Uterus (tissue), 4 donors: ENCODE measurements around the gene LPP. TPM values are rescaled to one million over a fixed set of nuclear protein-coding genes. Genes with fewer than 3 reads are reported as not detected.

Experiments used
- DNase-seq, 2 donors: peaks; one replicate each; pipeline ENCODE4 v3.0.0-alpha.2; 2019 to 2020
- H3K27ac ChIP-seq, 2 donors: fragments of 200-600 bp; sonication (generic); 1 replicate in 1 of 2; 2 replicates in 1 of 2; pipeline ENCODE4 v1.5.1; 2016 to 2018
- H3K27me3 ChIP-seq, 2 donors: fragments of 200-600 bp; sonication (generic); one replicate each; pipeline ENCODE4 v1.5.1; 2018 to 2019; ENCODE audit warnings: control low read depth in 1 of 2
- H3K36me3 ChIP-seq, 2 donors: fragments of 200-600 bp; sonication (generic); one replicate each; pipeline ENCODE4 v1.5.1; 2019; ENCODE audit warnings: control low read depth in 1 of 2
- H3K4me1 ChIP-seq, 2 donors: fragments of 200-600 bp; sonication (generic); one replicate each; pipeline ENCODE4 v1.5.1; 2018 to 2019; ENCODE audit warnings: control low read depth in 1 of 2
- H3K4me3 ChIP-seq, 2 donors: fragments of 200-600 bp; sonication (generic); 1 replicate in 1 of 2; 2 replicates in 1 of 2; pipeline ENCODE4 v1.5.1; 2018 to 2019; ENCODE audit warnings: mild to moderate bottlenecking in 1 of 2
- H3K9me3 ChIP-seq, 2 donors: fragments of 200-600 bp; sonication (generic); one replicate each; pipeline ENCODE4 v1.5.1; 2019; ENCODE audit warnings: control low read depth in 1 of 2
- CTCF ChIP-seq, 4 experiments: fragments of 200-600 bp in 2 of 4; fragments of 450-650 bp in 2 of 4; sonication (generic) in 2 of 4; IDR thresholded peaks; one replicate each; pipeline ENCODE4 v1.5.1; 2016 to 2019; ENCODE audit warnings: antibody characterized with exemption in 4 of 4, mild to moderate bottlenecking in 2 of 4, moderate library complexity in 1 of 4
- POLR2A ChIP-seq, 2 donors: fragments of 450-650 bp; IDR thresholded peaks; one replicate each; pipeline ENCODE4 v1.6.1; 2016; ENCODE audit warnings: antibody characterized with exemption in 2 of 2, mild to moderate bottlenecking in 1 of 2, moderate library complexity in 1 of 2
- intact Hi-C: fragments of 100-400 bp; cut with DNase I; formaldehyde crosslinking; loops from one replicate; pipeline ENCODE4 v1.15.1; 2023; ENCODE audit warnings: low total_unique reads
- total RNA-seq, 4 donors: library from RNA; depleted of rRNA in 3 of 4; stranded (reverse); fragments of >200 nt in 3 of 4; gene quantifications; one replicate each; pipeline versions ENCODE4 v1.1.0 to v1.2.4, GENCODE V29; 2014 to 2023
- donor health status: DM: yes; HTN: yes; CAD: no.

The LPP gene
- total RNA-seq, 4 donors from 2014 or later, result 180 to 1,374 (median 712) TPM

GRCh38 chr3:188832146-188832545 lies 678.2 kb downstream of the LPP start:
- no peaks in the 10 kb centered on the region for H3K9me3 ChIP-seq
- no peak overlapping the region for H3K27ac ChIP-seq
- H3K4me1 ChIP-seq, result peaks cover 0 to 5% of the 10 kb centered on the region in 2 donors
- no peak for DNase-seq
- intact Hi-C loops, result no loop called here
- H3K4me3 ChIP-seq, result no peak overlapping the region
- no peaks in the 10 kb centered on the region for H3K36me3 ChIP-seq
- no peak for TF ChIP-seq POLR2A (IDR thresholded peaks at IDR 0.05)
- no peaks in the 10 kb centered on the region for H3K27me3 ChIP-seq

- H3K36me3 ChIP-seq, result no peaks in the 10 kb centered on the region
- H3K4me1 ChIP-seq, result no peaks in the 10 kb centered on the region
- intact Hi-C loops, result no loop called here
- H3K27me3 ChIP-seq, result no peaks in the 10 kb centered on the region
- H3K9me3 ChIP-seq, result no peaks in the 10 kb centered on the region
- no peak for DNase-seq
- peak overlapping the region in 1 of 2 donors; percentile 13 for H3K27ac ChIP-seq
- no peak overlapping the region for H3K4me3 ChIP-seq
- TF ChIP-seq CTCF (IDR thresholded peaks at IDR 0.05) (no peak), POLR2A (IDR thresholded peaks at IDR 0.05) (no peak)
These were observed 679.2 kb downstream of the LPP start for GRCh38 chr3:188832961-188833721.

GRCh38 chr3:188834349-188834748 lies 680.4 kb downstream of the LPP start:
- no peaks in the 10 kb centered on the region for H3K36me3 ChIP-seq
- H3K4me1 ChIP-seq, result no peaks in the 10 kb centered on the region
- intact Hi-C loops, result no loop called here
- no peak overlapping the region for H3K27ac ChIP-seq
- H3K4me3 ChIP-seq, result no peak overlapping the region
- H3K9me3 ChIP-seq, result no peaks in the 10 kb centered on the region
- DNase-seq, result no peak
- no peaks in the 10 kb centered on the region for H3K27me3 ChIP-seq
- TF ChIP-seq POLR2A (IDR thresholded peaks at IDR 0.05) (no peak), CTCF (IDR thresholded peaks at IDR 0.05) (no peak)

GRCh38 chr3:188839187-188839695 lies 685.3 kb downstream of the LPP start:
- H3K27me3 ChIP-seq, result no peaks in the 10 kb centered on the region
- no peak overlapping the region for H3K4me3 ChIP-seq
- intact Hi-C loops, result no loop called here
- H3K36me3 ChIP-seq, result no peaks in the 10 kb centered on the region
- no peak for DNase-seq
- no peaks in the 10 kb centered on the region for H3K9me3 ChIP-seq
- TF ChIP-seq POLR2A (IDR thresholded peaks at IDR 0.05), result no peak
- TF ChIP-seq CTCF (IDR thresholded peaks at IDR 0.05), result no peak
- no peak overlapping the region for H3K27ac ChIP-seq
- H3K4me1 ChIP-seq, result no peaks in the 10 kb centered on the region

GRCh38 chr3:188840290-188840689 lies 686.3 kb downstream of the LPP start:
- Histone ChIP-seq H3K27me3 (no peaks in the 10 kb centered on the region), H3K4me1 (no peaks in the 10 kb centered on the region), H3K36me3 (no peaks in the 10 kb centered on the region), H3K4me3 (no peak overlapping the region), H3K27ac (no peak overlapping the region), H3K9me3 (no peaks in the 10 kb centered on the region)
- no peak for TF ChIP-seq CTCF (IDR thresholded peaks at IDR 0.05)
- no peak for TF ChIP-seq POLR2A (IDR thresholded peaks at IDR 0.05)
- intact Hi-C loops, result no loop called here
- DNase-seq, result no peak
